ENCODE results near the gene GTF3C4. TPM values are rescaled to one million over a fixed set of nuclear protein-coding genes. Genes with fewer than 3 reads are reported as not detected.

Gene GTF3C4
- total RNA-seq, 2 donors from 2014 or later, result 12.4 to 13.1 TPM

DNA sequence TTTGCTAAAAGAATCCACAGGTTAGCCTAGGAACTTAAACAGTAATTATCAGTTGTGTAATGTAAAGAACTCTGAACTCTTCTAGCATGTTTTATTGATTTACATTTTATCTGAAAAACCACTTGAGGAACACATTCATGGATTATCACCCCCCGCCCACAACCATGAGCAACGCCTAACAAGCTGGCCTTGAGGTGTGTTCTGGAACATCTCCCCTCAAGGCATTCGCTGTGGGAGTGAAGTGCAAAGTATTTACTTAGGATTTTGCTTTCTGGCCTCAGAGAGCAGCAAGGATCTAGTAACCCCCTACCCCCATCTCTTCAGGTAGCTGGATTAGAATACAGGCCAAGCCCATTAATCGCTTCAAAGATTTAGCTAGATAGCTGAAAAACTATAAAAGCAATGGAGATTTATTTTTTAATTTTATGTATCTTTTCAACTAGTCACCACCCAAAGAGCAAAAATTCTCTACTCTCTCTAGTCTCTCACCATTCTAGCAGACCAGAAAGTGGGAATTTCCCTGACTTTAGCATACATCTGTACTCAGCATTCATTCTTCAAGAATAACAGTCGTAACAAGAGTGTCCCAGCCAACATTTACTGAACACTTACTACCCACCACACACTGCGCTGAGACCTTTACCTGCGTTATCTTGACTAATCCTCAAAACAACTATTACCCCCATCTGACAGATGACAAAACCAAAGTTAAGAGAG is 37.7 kb upstream of the GTF3C4 start:
- no peak overlapping the region for H3K4me3 ChIP-seq
- TF ChIP-seq, protein P1, sequence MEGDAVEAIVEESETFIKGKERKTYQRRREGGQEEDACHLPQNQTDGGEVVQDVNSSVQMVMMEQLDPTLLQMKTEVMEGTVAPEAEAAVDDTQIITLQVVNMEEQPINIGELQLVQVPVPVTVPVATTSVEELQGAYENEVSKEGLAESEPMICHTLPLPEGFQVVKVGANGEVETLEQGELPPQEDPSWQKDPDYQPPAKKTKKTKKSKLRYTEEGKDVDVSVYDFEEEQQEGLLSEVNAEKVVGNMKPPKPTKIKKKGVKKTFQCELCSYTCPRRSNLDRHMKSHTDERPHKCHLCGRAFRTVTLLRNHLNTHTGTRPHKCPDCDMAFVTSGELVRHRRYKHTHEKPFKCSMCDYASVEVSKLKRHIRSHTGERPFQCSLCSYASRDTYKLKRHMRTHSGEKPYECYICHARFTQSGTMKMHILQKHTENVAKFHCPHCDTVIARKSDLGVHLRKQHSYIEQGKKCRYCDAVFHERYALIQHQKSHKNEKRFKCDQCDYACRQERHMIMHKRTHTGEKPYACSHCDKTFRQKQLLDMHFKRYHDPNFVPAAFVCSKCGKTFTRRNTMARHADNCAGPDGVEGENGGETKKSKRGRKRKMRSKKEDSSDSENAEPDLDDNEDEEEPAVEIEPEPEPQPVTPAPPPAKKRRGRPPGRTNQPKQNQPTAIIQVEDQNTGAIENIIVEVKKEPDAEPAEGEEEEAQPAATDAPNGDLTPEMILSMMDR (IDR thresholded peaks at IDR 0.05), result no peak
- no peaks in the 10 kb centered on the region for H3K27me3 ChIP-seq
- peaks cover 7% of the 10 kb centered on the region for H3K4me1 ChIP-seq
- intact Hi-C loops (cut with DNase I), result no loop called here
- no peak overlapping the region for H3K27ac ChIP-seq
- no peaks in the 10 kb centered on the region for H3K36me3 ChIP-seq
- no peak for DNase-seq
- H3K9me3 ChIP-seq, result no peaks in the 10 kb centered on the region
- no peak overlapping the region for H3K9ac ChIP-seq (ENCODE audit: low read depth in 2 of 2, low read length in 2 of 2)

DNA sequence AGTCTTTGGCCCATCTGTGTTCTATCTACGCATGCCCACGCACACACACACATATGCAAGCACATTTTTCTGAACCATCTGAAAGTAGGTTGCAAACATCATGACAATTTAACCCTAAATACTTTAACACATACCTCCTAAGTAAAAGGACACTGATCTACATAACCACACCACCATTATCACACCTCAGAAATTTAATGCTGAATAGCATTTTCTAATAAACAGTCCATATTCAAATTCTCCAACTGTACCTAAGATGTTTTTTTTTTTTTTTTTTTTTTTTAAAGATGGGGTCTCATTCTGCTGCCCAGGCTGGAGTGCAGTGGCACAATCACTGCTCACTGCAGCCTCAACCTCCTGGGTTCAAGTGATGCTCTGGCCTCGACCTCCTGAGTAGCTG is 35.9 kb upstream of the GTF3C4 start:
- H3K27ac ChIP-seq, result no peak overlapping the region
- H3K9me3 ChIP-seq, result no peaks in the 10 kb centered on the region
- intact Hi-C loops (cut with DNase I), result no loop called here
- H3K4me1 ChIP-seq, result peaks cover 7% of the 10 kb centered on the region
- no peaks in the 10 kb centered on the region for H3K36me3 ChIP-seq
- TF ChIP-seq, protein P1 (IDR thresholded peaks at IDR 0.05), result no peak
- H3K4me3 ChIP-seq, result no peak overlapping the region
- no peak overlapping the region for H3K9ac ChIP-seq (ENCODE audit: low read depth in 2 of 2, low read length in 2 of 2)
- DNase-seq, result no peak
- no peaks in the 10 kb centered on the region for H3K27me3 ChIP-seq

DNA sequence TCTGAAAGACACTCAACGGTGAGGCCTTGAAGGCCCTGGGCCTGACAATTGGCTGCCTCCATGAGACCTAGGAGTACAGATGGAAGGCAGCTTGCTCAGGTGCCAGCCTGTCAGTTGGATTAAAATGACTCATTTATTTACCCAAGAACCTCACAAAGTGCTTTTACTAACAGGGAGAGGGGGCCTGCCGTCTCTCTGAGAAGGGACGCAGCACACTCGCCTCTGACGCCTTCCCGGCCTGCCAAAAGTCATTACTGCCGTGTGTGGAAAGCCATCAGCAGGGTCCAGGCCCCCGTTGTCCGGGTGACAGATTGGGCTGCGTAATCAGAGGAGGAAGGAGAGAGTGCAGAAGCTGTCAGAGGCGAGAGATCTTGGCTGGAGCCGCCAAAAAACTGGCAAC is 32.9 kb upstream of the GTF3C4 start:
- no peak overlapping the region for H3K9ac ChIP-seq (ENCODE audit: low read depth in 2 of 2, low read length in 2 of 2)
- H3K36me3 ChIP-seq, result no peaks in the 10 kb centered on the region
- peak overlapping the region; percentile 39 for H3K27ac ChIP-seq
- TF ChIP-seq, protein P1 (IDR thresholded peaks at IDR 0.05), result no peak
- peak; percentile 71 for DNase-seq
- H3K9me3 ChIP-seq, result no peaks in the 10 kb centered on the region
- peaks cover 7% of the 10 kb centered on the region for H3K4me1 ChIP-seq
- H3K4me3 ChIP-seq, result no peak overlapping the region
- intact Hi-C loops (cut with DNase I), result no loop called here
- H3K27me3 ChIP-seq, result no peaks in the 10 kb centered on the region

DNA sequence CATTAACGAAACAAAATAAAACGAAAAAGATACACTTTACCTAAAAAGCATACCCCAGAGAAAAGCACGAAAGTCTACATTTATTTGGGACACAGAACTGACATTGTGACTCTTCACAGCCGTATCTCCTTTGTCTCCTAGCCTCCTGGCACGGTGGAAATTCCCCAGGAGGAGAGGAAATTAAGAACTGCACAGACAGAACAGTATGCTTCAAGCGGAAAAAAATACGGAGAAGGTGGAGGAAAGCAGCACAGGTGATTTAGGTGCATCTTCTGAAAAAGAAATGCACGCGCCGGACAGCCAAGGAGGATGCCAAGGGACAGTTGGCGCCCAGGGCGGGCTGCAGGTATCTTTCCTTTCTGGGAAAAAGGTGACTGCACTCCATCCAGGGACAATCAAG is 32.5 kb upstream of the GTF3C4 start:
- Histone ChIP-seq H3K9ac (ENCODE audit: low read depth in 2 of 2, low read length in 2 of 2) (no peak overlapping the region), H3K4me1 (peaks cover 2% of the 10 kb centered on the region), H3K36me3 (no peaks in the 10 kb centered on the region), H3K9me3 (no peaks in the 10 kb centered on the region), H3K4me3 (no peak overlapping the region), H3K27me3 (no peaks in the 10 kb centered on the region), H3K27ac (peak overlapping the region; percentile 39)
- DNase-seq, result no peak
- TF ChIP-seq, protein P1 (IDR thresholded peaks at IDR 0.05), result no peak
- intact Hi-C loops (cut with DNase I), result no loop called here

DNA sequence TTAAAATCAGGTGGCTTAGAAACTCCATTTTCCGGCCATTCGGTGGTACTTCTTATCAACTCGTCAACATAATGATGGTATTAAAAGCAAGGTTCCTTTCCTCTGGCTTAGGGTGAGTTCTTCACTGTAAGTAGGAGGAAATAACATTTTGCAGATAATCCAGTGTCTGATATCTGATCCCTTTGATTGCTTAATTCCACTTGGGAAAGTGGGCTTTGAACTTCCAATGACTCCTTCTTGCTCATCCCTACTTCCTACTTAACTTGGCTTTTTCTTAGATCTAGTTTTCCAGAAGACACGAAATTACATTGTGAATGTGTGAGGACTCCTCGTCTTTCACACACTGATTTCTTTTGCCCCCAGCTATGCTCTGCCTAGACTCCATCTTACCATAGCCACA is 32.0 kb upstream of the GTF3C4 start:
- no peak overlapping the region for H3K4me3 ChIP-seq
- no peaks in the 10 kb centered on the region for H3K4me1 ChIP-seq
- intact Hi-C loops (cut with DNase I), result no loop called here
- no peaks in the 10 kb centered on the region for H3K27me3 ChIP-seq
- H3K27ac ChIP-seq, result no peak overlapping the region
- no peaks in the 10 kb centered on the region for H3K36me3 ChIP-seq
- DNase-seq, result no peak
- H3K9ac ChIP-seq (ENCODE audit: low read depth in 2 of 2, low read length in 2 of 2), result no peak overlapping the region
- H3K9me3 ChIP-seq, result no peaks in the 10 kb centered on the region
- TF ChIP-seq, protein P1 (IDR thresholded peaks at IDR 0.05), result no peak

All from colonic mucosa (tissue), 4 donors.